Panc1 (cell line): ENCODE measurements around the gene TBRG1. TPM values are rescaled to one million over a fixed set of nuclear protein-coding genes. Genes with fewer than 3 reads are reported as not detected.

ENCODE experiments used
- ATAC-seq: fragments of 200-7000 bp; cut with Tn5 transposase; 2 replicates; pipeline ENCODE4 v1.9.1; 2020; ENCODE audit warnings: mild to moderate bottlenecking, moderate library complexity
- BruUV-seq: library from RNA; stranded (reverse); fragments of 400-500 nt; replicated peaks from 2 replicates; lab custom pipeline; 2021; lab: Mats Ljungman, UMichigan
- CTCF ChIA-PET: fragments of 300-600 bp; sonication (Branson Sonifier 250); formaldehyde crosslinking; loops from one replicate; lab custom pipeline; 2022; ENCODE audit warnings: antibody characterized with exemption; lab: Charles Lee
- POLR2A ChIA-PET: fragments of 300-600 bp; sonication (Branson Sonifier 250); formaldehyde crosslinking; loops from one replicate; lab custom pipeline; 2022; ENCODE audit warnings: antibody characterized with exemption; lab: Charles Lee
- DNase-seq: peaks from one replicate; pipeline ENCODE4 v3.0.0-alpha.2; 2010; ENCODE audit warnings: low read depth, low spot score
- H3K27ac ChIP-seq: 2 replicates; pipeline ENCODE4 v1.5.1; 2011; ENCODE audit warnings: mild to moderate bottlenecking, low read length, inconsistent platforms
- H3K27me3 ChIP-seq: fragments of 200-500 bp; sonication (Bioruptor generic); 2 replicates; pipeline ENCODE4 v1.6.0; 2014; ENCODE audit warnings: low read length, inconsistent platforms; ENCODE audit not compliant: control insufficient read depth, insufficient read depth
- H3K36me3 ChIP-seq: fragments of 200-500 bp; sonication (Bioruptor generic); 2 replicates; pipeline ENCODE4 v1.5.1; 2014; ENCODE audit warnings: inconsistent platforms, mild to moderate bottlenecking, low read length, moderate library complexity; ENCODE audit not compliant: control insufficient read depth, insufficient read depth
- H3K4me1 ChIP-seq: 2 replicates; pipeline ENCODE4 v1.5.1; 2011; ENCODE audit warnings: inconsistent platforms, mild to moderate bottlenecking, low read length, moderate library complexity; ENCODE audit not compliant: control insufficient read depth, insufficient read depth
- H3K4me3 ChIP-seq, 2 experiments: 2 replicates each; pipeline ENCODE4 v1.5.1; 2011 to 2012; ENCODE audit warnings: low read depth in 2 of 2, low read length in 2 of 2, mild to moderate bottlenecking in 2 of 2, inconsistent platforms in 1 of 2, moderate library complexity in 1 of 2
- H3K9me3 ChIP-seq: fragments of 200-500 bp; sonication (Bioruptor generic); 2 replicates; pipeline ENCODE4 v1.5.1; 2014; ENCODE audit warnings: low read depth, mild to moderate bottlenecking, inconsistent platforms, low read length, moderate library complexity; ENCODE audit not compliant: control insufficient read depth, insufficient read depth
- CTCF ChIP-seq: fragments of 450-650 bp; IDR thresholded peaks from 2 replicates; pipeline ENCODE4 v1.5.1; 2017; ENCODE audit warnings: mild to moderate bottlenecking
- POLR2AphosphoS5 ChIP-seq: IDR thresholded peaks from 2 replicates; pipeline ENCODE4 v1.6.1; 2012; ENCODE audit warnings: mild to moderate bottlenecking, low read depth, low read length, moderate library complexity
- REST ChIP-seq, 2 experiments: IDR thresholded peaks; 2 replicates each; pipeline ENCODE4 v1.6.1; 2011 to 2012; ENCODE audit warnings: low read depth in 2 of 2, control low read depth in 1 of 2, low read length in 1 of 2, mild to moderate bottlenecking in 1 of 2, moderate library complexity in 1 of 2; ENCODE audit not compliant: insufficient read depth in 1 of 2
- SIN3A ChIP-seq: IDR thresholded peaks from 2 replicates; pipeline ENCODE4 v1.6.1; 2012; ENCODE audit warnings: low read depth, mild to moderate bottlenecking, low read length, moderate library complexity, borderline replicate concordance; ENCODE audit not compliant: insufficient read depth
- TCF7L2 ChIP-seq: IDR thresholded peaks from 2 replicates; pipeline ENCODE4 v1.6.1; 2011; ENCODE audit warnings: mild to moderate bottlenecking, low read depth, low read length, inconsistent platforms
- in situ Hi-C: cut with HindIII; loops from 2 replicates; pipeline ENCODE4 v1.10.0; 2016; ENCODE audit warnings: low sequenced_read_pairs, low pct_unique_long_range_greater_than_20kb
- intact Hi-C: fragments of 100-400 bp; cut with micrococcal nuclease; formaldehyde crosslinking; loops from one replicate; pipeline ENCODE4 v1.10.0; 2022; ENCODE audit not compliant: unreplicated experiment
- total RNA-seq: library from RNA; stranded (reverse); gene quantifications from one replicate; pipeline ENCODE4 v1.2.1, GENCODE V29; 2021; ENCODE audit not compliant: unreplicated experiment

TBRG1 gene
- total RNA-seq, 1 experiment from 2014 or later, result 35.0 TPM

GRCh38 chr11:124644426-124645280 lies 22.0 kb downstream of the TBRG1 start:
- Histone ChIP-seq H3K4me1 (no peaks in the 10 kb centered on the region), H3K36me3 (no peaks in the 10 kb centered on the region), H3K27me3 (no peaks in the 10 kb centered on the region), H3K27ac (no peak overlapping the region), H3K9me3 (no peaks in the 10 kb centered on the region), H3K4me3 (peak overlapping the region; percentile 6 to 44; a peak in 2 of 4 replicates)
- in situ Hi-C loops (no loop called here), intact Hi-C loops (loop anchor here (1.0 kb wide), 2 partner anchors 193 to 223 kb away; no protein-coding TSS in a partner anchor)
- DNase-seq (peak; percentile 71), ATAC-seq (peak; percentile 94)
- ChIA-PET POLR2A (no interaction called here), CTCF (interaction anchor here (0.6 to 2.2 kb wide), 4 partner anchors 99 to 228 kb away, joined by 3 to 18 read pairs (median 6); no protein-coding TSS in a partner anchor)
- TF ChIP-seq CTCF (peak; percentile 98), TCF7L2 (no peak)
- no TSS peak for BruUV-seq

- ChIA-PET CTCF (no interaction called here), POLR2A (no interaction called here)
- no peak for TF ChIP-seq POLR2AphosphoS5
- no peak for TF ChIP-seq TCF7L2
- TF ChIP-seq SIN3A, result no peak
- no peak for TF ChIP-seq CTCF
- TF ChIP-seq REST (IDR thresholded peaks at IDR 0.05; ENCODE audit: insufficient read depth in 1 of 2, low read depth in 2 of 2, low read length in 1 of 2), result no peak
- intact Hi-C loops, result no loop called here
- Histone ChIP-seq H3K36me3 (no peaks in the 10 kb centered on the region), H3K4me1 (no peaks in the 10 kb centered on the region), H3K9me3 (no peaks in the 10 kb centered on the region), H3K4me3 (no peak overlapping the region), H3K27ac (no peak overlapping the region), H3K27me3 (no peaks in the 10 kb centered on the region)
- DNase-seq, result no peak
- in situ Hi-C loops, result no loop called here
- ATAC-seq, result no peak
- no TSS peak for BruUV-seq
Observed at GRCh38 chr11:124646148-124646547, 23.5 kb downstream of the TBRG1 start.
